GM12864 (cell line): ENCODE measurements around the gene DHX35.

Source experiments
- DNase-seq: peaks from one replicate; pipeline ENCODE4 v3.0.0-alpha.2; 2011; ENCODE audit warnings: low read depth
- H3K4me3 ChIP-seq: 2 replicates; pipeline ENCODE4 v1.5.1; 2011; ENCODE audit warnings: mild to moderate bottlenecking, low read depth, low read length, control low read depth
- CTCF ChIP-seq: IDR thresholded peaks from 2 replicates; pipeline ENCODE4 v1.5.1; 2011; ENCODE audit warnings: low read depth, mild to moderate bottlenecking, moderate library complexity, low read length, control low read depth, inconsistent platforms; ENCODE audit errors: missing control alignments

DHX35 gene

GRCh38 chr20:39059036-39059435, 96.9 kb downstream of the DHX35 start:
- no peak overlapping the region for H3K4me3 ChIP-seq
- no peak for TF ChIP-seq CTCF
- no peak for DNase-seq

GRCh38 chr20:39066471-39067242, 104.5 kb downstream of the DHX35 start:
- H3K4me3 ChIP-seq = no peak overlapping the region
- DNase-seq = no peak
- peak; percentile 20 for TF ChIP-seq CTCF

GRCh38 chr20:39067526-39068216, 105.5 kb downstream of the DHX35 start:
- DNase-seq = no peak
- no peak for TF ChIP-seq CTCF
- H3K4me3 ChIP-seq = no peak overlapping the region

GRCh38 chr20:39069976-39070375, 107.8 kb downstream of the DHX35 start:
- DNase-seq = no peak
- TF ChIP-seq CTCF = no peak
- no peak overlapping the region for H3K4me3 ChIP-seq

GRCh38 chr20:39070484-39071231, 108.5 kb downstream of the DHX35 start:
- TF ChIP-seq CTCF = no peak
- H3K4me3 ChIP-seq = no peak overlapping the region
- no peak for DNase-seq

GRCh38 chr20:39072132-39072531, 110.0 kb downstream of the DHX35 start:
- no peak for DNase-seq
- no peak overlapping the region for H3K4me3 ChIP-seq
- TF ChIP-seq CTCF = no peak
